Stimulated activated naive CD8-positive, alpha-beta T cell treated with anti-CD3 and anti-CD28 coated beads, Interleukin-15, Interleukin-2, amounts not matched to agents 100 ng/mL and 50 ng/mL, for 24 hours (primary cell): ENCODE data around the gene TMEM271.

ENCODE experiments used
- H3K27ac Mint-ChIP-seq: one replicate; pipeline ENCODE4 v1.8.0; 2021; ENCODE audit warnings: mild to moderate bottlenecking, mixed read lengths
- H3K27me3 Mint-ChIP-seq: one replicate; pipeline ENCODE4 v1.8.0; 2021; ENCODE audit warnings: mixed read lengths
- H3K36me3 Mint-ChIP-seq: one replicate; pipeline ENCODE4 v1.8.0; 2021; ENCODE audit warnings: low read depth, mixed read lengths
- H3K4me1 Mint-ChIP-seq: one replicate; pipeline ENCODE4 v1.8.0; 2021; ENCODE audit warnings: low read depth, mixed read lengths
- H3K4me3 Mint-ChIP-seq: one replicate; pipeline ENCODE4 v1.8.0; 2021; ENCODE audit warnings: mild to moderate bottlenecking, mixed read lengths
- H3K9me3 Mint-ChIP-seq: one replicate; pipeline ENCODE4 v1.8.0; 2021; ENCODE audit warnings: mixed read lengths

The TMEM271 gene

DNA sequence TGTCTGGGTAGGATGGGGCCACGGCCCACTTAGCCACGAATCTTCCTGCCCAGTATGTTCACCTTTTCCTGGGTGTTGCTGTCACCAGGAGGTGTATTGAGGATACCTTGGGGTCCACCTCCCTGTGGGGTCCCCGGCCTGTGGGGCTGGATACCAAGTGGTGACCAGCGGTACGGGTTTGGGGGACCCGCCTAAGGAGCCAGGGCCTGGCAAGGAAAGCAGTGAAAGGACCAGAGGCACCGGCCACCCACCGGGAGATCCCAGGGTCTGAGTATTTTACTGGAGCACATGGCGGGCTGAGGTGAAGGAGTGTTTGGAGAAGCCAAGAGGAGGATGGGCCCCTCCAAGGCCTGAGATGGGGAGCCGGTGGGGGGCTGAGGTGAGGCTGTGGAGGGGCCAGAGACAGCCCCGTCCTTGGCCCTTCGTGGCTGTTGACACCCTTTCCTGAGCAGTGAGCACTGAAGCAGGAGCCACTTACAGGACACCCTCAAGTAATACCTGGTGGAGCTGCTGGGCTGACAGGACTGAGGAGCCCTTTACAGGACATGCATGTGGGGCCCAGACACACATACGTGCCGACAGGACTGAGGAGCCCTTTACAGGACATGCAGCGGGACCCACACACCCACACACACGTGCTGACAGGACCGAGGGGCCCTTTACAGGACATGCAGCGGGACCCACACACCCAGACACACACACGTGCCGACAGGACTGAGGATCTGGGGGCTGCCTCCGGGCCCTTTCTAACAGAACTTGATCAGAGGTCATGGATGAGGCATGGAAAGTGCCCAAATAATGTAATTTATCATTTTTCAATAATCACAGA, 38.4 kb downstream of the TMEM271 start:
- H3K27ac Mint-ChIP-seq = no peak overlapping the region
- H3K27me3 Mint-ChIP-seq = no peaks in the 10 kb centered on the region
- H3K4me1 Mint-ChIP-seq = no peaks in the 10 kb centered on the region
- H3K9me3 Mint-ChIP-seq = no peaks in the 10 kb centered on the region
- H3K4me3 Mint-ChIP-seq = no peak overlapping the region
- peaks cover 46% of the 10 kb centered on the region for H3K36me3 Mint-ChIP-seq

DNA sequence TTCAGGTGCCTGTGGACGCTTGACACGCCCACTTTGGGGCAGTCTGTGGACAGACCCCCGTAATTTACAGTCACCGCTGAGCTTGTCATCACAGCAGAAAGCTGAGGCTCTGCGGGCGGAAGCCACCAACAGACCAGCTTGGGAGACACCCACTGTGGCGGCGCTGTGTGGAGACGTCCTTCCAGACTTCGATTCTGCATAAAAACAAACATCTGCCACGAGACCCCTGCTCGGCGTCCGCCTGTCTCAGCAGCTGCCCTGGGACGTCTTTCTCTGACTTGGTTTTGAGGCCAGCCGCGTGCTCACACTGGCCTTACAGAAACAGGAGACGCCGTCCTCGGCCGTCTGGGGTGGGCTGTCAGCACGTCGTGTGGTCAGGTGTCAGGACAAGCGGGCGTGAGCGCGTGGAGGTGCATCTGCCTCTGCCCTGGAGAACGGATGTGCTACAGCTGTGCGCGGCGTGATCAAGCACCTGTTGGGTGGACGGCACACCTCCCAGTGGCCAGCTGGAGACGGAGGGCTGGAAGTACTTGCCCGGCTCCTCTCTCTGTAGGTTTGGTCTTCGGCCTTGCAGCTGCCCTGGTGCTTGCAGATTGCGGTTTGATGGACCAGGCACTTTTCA, 39.6 kb downstream of the TMEM271 start:
- Mint-ChIP-seq H3K4me3 (no peak overlapping the region), H3K27me3 (no peaks in the 10 kb centered on the region), H3K4me1 (no peaks in the 10 kb centered on the region), H3K9me3 (no peaks in the 10 kb centered on the region), H3K36me3 (peaks cover 57% of the 10 kb centered on the region), H3K27ac (no peak overlapping the region)

- Mint-ChIP-seq H3K4me3 (no peak overlapping the region), H3K9me3 (no peaks in the 10 kb centered on the region), H3K36me3 (peaks cover 59% of the 10 kb centered on the region), H3K27ac (no peak overlapping the region), H3K27me3 (no peaks in the 10 kb centered on the region), H3K4me1 (no peaks in the 10 kb centered on the region)
Measured at GRCh38 chr4:535924-536281, 40.2 kb downstream of the TMEM271 start.

DNA sequence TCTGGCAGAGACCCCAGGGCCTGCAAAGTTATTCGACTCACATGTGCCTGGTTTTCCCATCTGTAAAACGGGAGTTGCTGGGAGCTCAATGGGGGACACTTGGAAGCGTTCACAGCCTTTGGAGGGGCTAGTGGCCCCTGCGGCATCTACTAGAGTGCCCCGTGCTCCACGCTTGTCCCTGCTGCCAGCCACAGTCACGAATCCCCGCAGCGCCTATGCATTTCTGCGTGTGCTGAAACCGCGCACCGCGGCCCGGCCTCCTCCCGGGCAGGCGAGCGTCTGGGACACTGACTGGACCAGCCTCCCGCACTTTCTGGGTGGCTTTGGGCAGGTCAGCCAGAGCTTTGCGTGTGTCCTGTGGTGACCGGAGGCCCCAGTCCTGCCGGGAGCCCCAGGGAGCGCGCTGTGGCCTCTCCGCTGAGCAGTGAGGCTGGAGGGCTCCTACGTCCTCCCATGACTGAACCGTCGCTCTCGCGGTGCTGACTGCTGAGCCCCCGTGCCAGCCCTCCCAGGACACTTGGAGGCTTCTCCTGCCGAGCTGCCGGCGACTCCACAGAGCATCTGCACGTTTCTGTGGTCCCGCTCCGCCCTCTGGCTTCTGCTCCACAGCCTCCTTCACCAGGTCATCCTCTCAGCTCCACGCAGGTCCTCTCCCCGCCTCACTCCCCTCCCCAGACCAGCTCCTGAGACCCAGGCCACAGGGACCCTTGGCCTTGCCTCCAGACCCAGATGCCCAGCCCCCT, 40.7 kb downstream of the TMEM271 start:
- Mint-ChIP-seq H3K4me3 (peak overlapping the region; percentile 10), H3K36me3 (peaks cover 64% of the 10 kb centered on the region), H3K4me1 (no peaks in the 10 kb centered on the region), H3K9me3 (no peaks in the 10 kb centered on the region), H3K27ac (no peak overlapping the region), H3K27me3 (no peaks in the 10 kb centered on the region)

DNA sequence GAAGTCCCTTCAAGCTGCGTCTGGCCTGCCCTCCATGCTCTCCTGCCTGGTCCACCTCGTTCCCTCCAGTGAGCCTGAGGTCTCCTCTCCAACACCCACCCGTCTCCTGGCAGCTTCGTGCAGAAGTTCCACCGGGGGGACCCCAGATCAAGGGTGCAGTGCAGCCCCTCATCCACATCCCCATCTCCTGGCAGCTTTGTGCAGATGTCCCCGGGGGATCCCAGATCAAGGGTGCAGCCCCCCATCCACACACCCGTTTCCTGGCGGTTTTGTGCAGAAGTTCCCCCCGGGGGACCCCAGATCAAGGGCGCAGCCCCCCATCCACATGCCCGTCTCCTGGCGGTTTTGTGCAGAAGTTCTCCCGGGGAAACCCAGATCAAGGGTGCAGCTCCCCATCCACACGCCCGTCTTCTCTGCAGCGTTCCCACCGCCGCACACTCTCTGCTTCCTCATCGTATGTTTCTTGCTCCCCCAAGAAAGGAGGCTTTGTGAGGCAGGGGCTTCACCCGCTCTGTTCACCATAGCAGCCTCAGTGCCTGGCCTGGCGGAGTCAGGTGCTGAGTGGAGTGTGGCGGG, 41.4 kb downstream of the TMEM271 start:
- peaks cover 71% of the 10 kb centered on the region for H3K36me3 Mint-ChIP-seq
- H3K4me3 Mint-ChIP-seq = peak overlapping the region; percentile 10
- no peaks in the 10 kb centered on the region for H3K27me3 Mint-ChIP-seq
- H3K9me3 Mint-ChIP-seq = no peaks in the 10 kb centered on the region
- H3K27ac Mint-ChIP-seq = no peak overlapping the region
- H3K4me1 Mint-ChIP-seq = no peaks in the 10 kb centered on the region

GRCh38 chr4:534101-534575, 42.0 kb downstream of the TMEM271 start:
- H3K27ac Mint-ChIP-seq = no peak overlapping the region
- H3K4me1 Mint-ChIP-seq = no peaks in the 10 kb centered on the region
- H3K4me3 Mint-ChIP-seq = no peak overlapping the region
- peaks cover 70% of the 10 kb centered on the region for H3K36me3 Mint-ChIP-seq
- no peaks in the 10 kb centered on the region for H3K27me3 Mint-ChIP-seq
- no peaks in the 10 kb centered on the region for H3K9me3 Mint-ChIP-seq

GRCh38 chr4:533318-534100, 42.6 kb downstream of the TMEM271 start:
- no peak overlapping the region for H3K27ac Mint-ChIP-seq
- peaks cover 70% of the 10 kb centered on the region for H3K36me3 Mint-ChIP-seq
- H3K9me3 Mint-ChIP-seq = no peaks in the 10 kb centered on the region
- H3K4me1 Mint-ChIP-seq = no peaks in the 10 kb centered on the region
- H3K27me3 Mint-ChIP-seq = no peaks in the 10 kb centered on the region
- no peak overlapping the region for H3K4me3 Mint-ChIP-seq

- Mint-ChIP-seq H3K27ac (no peak overlapping the region), H3K36me3 (peaks cover 68% of the 10 kb centered on the region), H3K4me1 (no peaks in the 10 kb centered on the region), H3K9me3 (no peaks in the 10 kb centered on the region), H3K27me3 (no peaks in the 10 kb centered on the region), H3K4me3 (no peak overlapping the region)
Measured at GRCh38 chr4:532588-533317, 43.3 kb downstream of the TMEM271 start.

- Mint-ChIP-seq H3K4me3 (no peak overlapping the region), H3K4me1 (no peaks in the 10 kb centered on the region), H3K27me3 (no peaks in the 10 kb centered on the region), H3K27ac (no peak overlapping the region), H3K9me3 (no peaks in the 10 kb centered on the region), H3K36me3 (peaks cover 76% of the 10 kb centered on the region)
Measured at GRCh38 chr4:531721-532565, 44.2 kb downstream of the TMEM271 start.

- Mint-ChIP-seq H3K27me3 (no peaks in the 10 kb centered on the region), H3K27ac (no peak overlapping the region), H3K4me1 (no peaks in the 10 kb centered on the region), H3K4me3 (no peak overlapping the region), H3K9me3 (no peaks in the 10 kb centered on the region), H3K36me3 (peaks cover 74% of the 10 kb centered on the region)
Measured at GRCh38 chr4:531076-531475, 45.0 kb downstream of the TMEM271 start.

GRCh38 chr4:530017-530781, 45.9 kb downstream of the TMEM271 start:
- Mint-ChIP-seq H3K9me3 (no peaks in the 10 kb centered on the region), H3K27me3 (no peaks in the 10 kb centered on the region), H3K4me1 (no peaks in the 10 kb centered on the region), H3K4me3 (no peak overlapping the region), H3K36me3 (peaks cover 74% of the 10 kb centered on the region), H3K27ac (no peak overlapping the region)

- peaks cover 74% of the 10 kb centered on the region for H3K36me3 Mint-ChIP-seq
- H3K9me3 Mint-ChIP-seq = no peaks in the 10 kb centered on the region
- H3K27ac Mint-ChIP-seq = no peak overlapping the region
- H3K4me3 Mint-ChIP-seq = no peak overlapping the region
- H3K27me3 Mint-ChIP-seq = no peaks in the 10 kb centered on the region
- no peaks in the 10 kb centered on the region for H3K4me1 Mint-ChIP-seq
Measured at GRCh38 chr4:529563-529962, 46.5 kb downstream of the TMEM271 start.

DNA sequence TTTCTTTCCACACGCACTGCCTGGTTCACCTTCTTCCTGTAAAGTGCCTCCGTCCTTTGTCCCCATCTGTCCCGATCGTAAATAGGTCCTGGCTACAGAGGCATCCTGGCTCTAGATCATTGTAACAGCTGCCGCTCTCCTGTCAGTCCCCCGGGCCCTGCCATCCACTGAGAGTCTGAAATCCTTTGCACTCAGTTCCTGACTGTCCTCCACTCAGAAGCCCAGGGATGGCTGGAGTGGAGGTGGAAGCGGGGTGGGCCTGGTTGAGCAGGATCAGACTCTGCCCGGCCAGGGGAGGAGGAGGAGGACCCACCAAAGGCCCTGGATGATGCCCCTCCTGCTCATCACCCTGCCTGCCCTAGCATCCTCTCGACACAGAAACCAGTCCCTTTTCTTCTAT, 47.3 kb downstream of the TMEM271 start:
- Mint-ChIP-seq H3K36me3 (peaks cover 78% of the 10 kb centered on the region), H3K27ac (no peak overlapping the region), H3K4me3 (no peak overlapping the region), H3K9me3 (no peaks in the 10 kb centered on the region), H3K27me3 (no peaks in the 10 kb centered on the region), H3K4me1 (no peaks in the 10 kb centered on the region)
